Measurements from ENCODE around the gene TTC16.

Gene TTC16

GRCh38 chr9:127742435-127743088 lies 26.7 kb downstream of the TTC16 start:
- Histone ChIP-seq H3K4me3 (no peak overlapping the region), H3K27ac (no peak overlapping the region)
- TF ChIP-seq, protein P1, sequence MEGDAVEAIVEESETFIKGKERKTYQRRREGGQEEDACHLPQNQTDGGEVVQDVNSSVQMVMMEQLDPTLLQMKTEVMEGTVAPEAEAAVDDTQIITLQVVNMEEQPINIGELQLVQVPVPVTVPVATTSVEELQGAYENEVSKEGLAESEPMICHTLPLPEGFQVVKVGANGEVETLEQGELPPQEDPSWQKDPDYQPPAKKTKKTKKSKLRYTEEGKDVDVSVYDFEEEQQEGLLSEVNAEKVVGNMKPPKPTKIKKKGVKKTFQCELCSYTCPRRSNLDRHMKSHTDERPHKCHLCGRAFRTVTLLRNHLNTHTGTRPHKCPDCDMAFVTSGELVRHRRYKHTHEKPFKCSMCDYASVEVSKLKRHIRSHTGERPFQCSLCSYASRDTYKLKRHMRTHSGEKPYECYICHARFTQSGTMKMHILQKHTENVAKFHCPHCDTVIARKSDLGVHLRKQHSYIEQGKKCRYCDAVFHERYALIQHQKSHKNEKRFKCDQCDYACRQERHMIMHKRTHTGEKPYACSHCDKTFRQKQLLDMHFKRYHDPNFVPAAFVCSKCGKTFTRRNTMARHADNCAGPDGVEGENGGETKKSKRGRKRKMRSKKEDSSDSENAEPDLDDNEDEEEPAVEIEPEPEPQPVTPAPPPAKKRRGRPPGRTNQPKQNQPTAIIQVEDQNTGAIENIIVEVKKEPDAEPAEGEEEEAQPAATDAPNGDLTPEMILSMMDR (IDR thresholded peaks at IDR 0.05), result no peak
- no peak for DNase-seq (ENCODE audit: low spot score)

GRCh38 chr9:127744398-127745110 lies 28.7 kb downstream of the TTC16 start:
- Histone ChIP-seq H3K4me3 (no peak overlapping the region), H3K27ac (no peak overlapping the region)
- DNase-seq (ENCODE audit: low spot score), result no peak
- TF ChIP-seq, protein P1 (IDR thresholded peaks at IDR 0.05), result no peak

GRCh38 chr9:127746959-127747569 lies 31.2 kb downstream of the TTC16 start:
- Histone ChIP-seq H3K4me3 (no peak overlapping the region), H3K27ac (no peak overlapping the region)
- no peak for DNase-seq (ENCODE audit: low spot score)
- TF ChIP-seq, protein P1 (IDR thresholded peaks at IDR 0.05), result no peak

- Histone ChIP-seq H3K4me3 (no peak overlapping the region), H3K27ac (no peak overlapping the region)
- TF ChIP-seq, protein P1 (IDR thresholded peaks at IDR 0.05), result no peak
- no peak for DNase-seq (ENCODE audit: low spot score)
Observed at GRCh38 chr9:127749090-127749787, 33.4 kb downstream of the TTC16 start.

DNA sequence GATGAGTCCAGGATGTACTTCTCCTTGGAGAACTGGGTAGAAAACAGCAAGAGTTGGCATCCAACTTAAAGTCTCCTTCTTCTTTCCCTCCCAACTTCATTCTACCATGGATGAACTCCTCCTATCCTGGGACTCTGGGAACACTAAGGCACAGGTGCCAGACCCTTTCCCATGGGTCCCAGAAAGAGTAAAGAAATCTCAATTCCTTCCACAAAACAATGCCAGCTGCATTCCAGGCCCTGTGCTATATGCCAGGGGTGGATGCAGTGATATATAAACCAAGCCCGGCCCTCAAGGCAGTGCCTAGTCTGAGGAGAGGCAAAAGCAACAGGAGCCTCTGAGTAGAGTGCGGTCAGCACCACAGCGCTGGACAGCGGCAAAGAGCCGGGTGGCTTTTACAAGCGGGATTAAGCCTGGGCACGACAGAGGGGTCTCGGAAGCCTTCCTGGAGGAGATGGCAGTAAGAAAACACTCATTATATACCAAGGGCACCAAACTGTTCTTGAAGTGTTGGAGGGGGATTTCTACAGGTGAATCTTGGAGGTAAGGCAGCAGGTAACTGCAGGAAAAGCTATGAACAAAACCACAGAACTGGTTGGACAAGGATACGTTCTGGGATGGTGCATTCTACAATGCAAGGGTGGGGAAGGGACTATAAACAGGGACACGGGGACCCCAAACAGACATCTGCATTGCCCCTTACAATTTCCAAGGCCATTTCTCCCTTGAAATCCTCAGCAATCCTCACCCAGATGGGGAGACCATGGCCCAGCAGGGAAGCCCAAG lies 35.6 kb downstream of the TTC16 start:
- Histone ChIP-seq H3K4me3 (no peak overlapping the region), H3K27ac (no peak overlapping the region)
- TF ChIP-seq, protein P1 (IDR thresholded peaks at IDR 0.05), result no peak
- no peak for DNase-seq (ENCODE audit: low spot score)

DNA sequence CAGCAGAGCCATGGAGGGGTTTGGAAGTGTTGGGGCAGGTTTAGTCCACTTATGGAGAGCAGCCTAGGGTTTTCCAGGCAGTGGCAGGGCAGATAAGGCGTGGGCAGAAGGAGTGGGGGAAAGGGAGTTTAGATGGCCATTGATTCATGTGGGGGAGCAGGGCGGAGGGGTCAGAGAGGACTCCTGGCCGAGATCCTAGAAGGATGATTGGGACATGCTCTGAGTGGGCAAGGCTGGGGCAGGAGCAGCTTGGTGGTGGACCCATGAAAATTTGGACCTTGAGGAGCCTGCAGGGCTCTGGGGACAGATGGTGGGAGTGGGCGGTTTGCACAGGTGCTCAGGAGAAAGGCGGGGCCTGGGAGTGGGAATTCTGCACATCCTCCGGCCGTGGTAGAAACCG lies 37.3 kb downstream of the TTC16 start:
- H3K27ac ChIP-seq, result no peak overlapping the region
- DNase-seq (ENCODE audit: low spot score), result no peak
- TF ChIP-seq, protein P1 (IDR thresholded peaks at IDR 0.05), result no peak
- no peak overlapping the region for H3K4me3 ChIP-seq
